Brain microvascular endothelial cell (primary cell): ENCODE data around the gene ERC2.

ENCODE experiments used
- DNase-seq: peaks from one replicate; pipeline ENCODE4 v3.0.0-alpha.2; 2020
- H3K27ac ChIP-seq: fragments of 250-450 bp; sonication (Bioruptor Pico); 2 replicates; pipeline ENCODE4 v1.5.1; 2020; ENCODE audit warnings: mild to moderate bottlenecking, moderate library complexity
- H3K27me3 ChIP-seq: fragments of 250-450 bp; sonication (Bioruptor Pico); replicated peaks from 2 replicates; pipeline ENCODE4 v1.5.1; 2020; ENCODE audit warnings: mild to moderate bottlenecking
- H3K36me3 ChIP-seq: fragments of 250-450 bp; sonication (Bioruptor Pico); replicated peaks from 2 replicates; pipeline ENCODE4 v1.5.1; 2020; ENCODE audit warnings: mild to moderate bottlenecking
- H3K4me3 ChIP-seq: 2 replicates; pipeline ENCODE4 v1.5.1; 2011; ENCODE audit warnings: low read depth, mild to moderate bottlenecking, control low read depth, low read length, moderate library complexity
- CTCF ChIP-seq: IDR thresholded peaks from 2 replicates; pipeline ENCODE4 v1.5.1; 2011; ENCODE audit warnings: low read depth, mild to moderate bottlenecking, moderate library complexity, low read length, control low read depth, inconsistent platforms; ENCODE audit errors: missing control alignments
- in situ Hi-C: cut with HindIII; loops from 2 replicates; pipeline ENCODE4 v1.10.0; 2017; ENCODE audit warnings: low sequenced_read_pairs, low pct_ligation_motif_present

The ERC2 gene

GRCh38 chr3:55906896-55907295 is 561.4 kb downstream of the ERC2 start:
- no peak overlapping the region for H3K4me3 ChIP-seq
- H3K27ac ChIP-seq = no peak overlapping the region
- no peak for DNase-seq
- TF ChIP-seq CTCF = no peak
- H3K36me3 ChIP-seq = no peaks in the 10 kb centered on the region
- no peaks in the 10 kb centered on the region for H3K27me3 ChIP-seq
- in situ Hi-C loops = no loop called here

DNA sequence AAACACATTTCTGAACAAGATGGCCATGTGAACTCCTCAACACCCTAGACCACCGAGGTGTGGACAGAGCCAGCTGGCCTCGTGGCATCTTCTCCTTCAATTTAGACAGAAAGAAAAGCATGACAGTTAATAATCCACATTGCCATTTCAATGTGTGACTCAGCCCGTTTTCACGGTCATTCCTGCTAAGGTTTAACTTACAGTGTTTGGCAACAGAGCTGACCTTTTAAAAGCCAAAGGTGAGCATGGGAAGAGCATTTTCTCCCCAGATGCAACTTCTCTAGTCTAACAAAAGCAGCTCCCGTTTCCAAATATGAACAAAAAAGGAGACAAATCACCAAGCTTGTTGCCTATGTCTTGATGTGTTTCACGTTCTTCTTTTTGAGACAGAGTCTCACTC is 563.6 kb downstream of the ERC2 start:
- no peak overlapping the region for H3K27ac ChIP-seq
- peaks cover 1% of the 10 kb centered on the region for H3K27me3 ChIP-seq
- no peaks in the 10 kb centered on the region for H3K36me3 ChIP-seq
- in situ Hi-C loops = no loop called here
- no peak for TF ChIP-seq CTCF
- DNase-seq = no peak
- no peak overlapping the region for H3K4me3 ChIP-seq

DNA sequence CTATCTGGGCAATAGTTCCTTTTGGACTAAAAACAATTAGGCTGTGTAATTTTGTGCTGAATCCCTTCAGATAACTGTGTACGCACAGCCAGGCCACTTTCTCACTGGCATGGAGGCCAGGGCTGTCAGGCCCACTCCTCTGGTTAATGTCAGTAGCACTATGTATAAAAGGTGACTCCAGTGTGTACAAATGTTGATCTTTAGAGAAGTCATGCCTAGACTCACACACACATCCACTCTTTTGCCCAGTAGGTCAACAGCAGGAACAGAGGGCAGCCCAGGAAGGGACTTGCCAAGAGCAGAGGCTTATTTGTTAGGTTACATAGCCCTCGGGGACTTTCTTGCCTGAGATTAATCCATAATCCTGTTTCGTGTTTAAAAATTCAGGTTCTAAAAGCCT is 564.6 kb downstream of the ERC2 start:
- peaks cover 1% of the 10 kb centered on the region for H3K27me3 ChIP-seq
- no peak overlapping the region for H3K27ac ChIP-seq
- in situ Hi-C loops = no loop called here
- DNase-seq = no peak
- H3K4me3 ChIP-seq = no peak overlapping the region
- H3K36me3 ChIP-seq = no peaks in the 10 kb centered on the region
- TF ChIP-seq CTCF = no peak

DNA sequence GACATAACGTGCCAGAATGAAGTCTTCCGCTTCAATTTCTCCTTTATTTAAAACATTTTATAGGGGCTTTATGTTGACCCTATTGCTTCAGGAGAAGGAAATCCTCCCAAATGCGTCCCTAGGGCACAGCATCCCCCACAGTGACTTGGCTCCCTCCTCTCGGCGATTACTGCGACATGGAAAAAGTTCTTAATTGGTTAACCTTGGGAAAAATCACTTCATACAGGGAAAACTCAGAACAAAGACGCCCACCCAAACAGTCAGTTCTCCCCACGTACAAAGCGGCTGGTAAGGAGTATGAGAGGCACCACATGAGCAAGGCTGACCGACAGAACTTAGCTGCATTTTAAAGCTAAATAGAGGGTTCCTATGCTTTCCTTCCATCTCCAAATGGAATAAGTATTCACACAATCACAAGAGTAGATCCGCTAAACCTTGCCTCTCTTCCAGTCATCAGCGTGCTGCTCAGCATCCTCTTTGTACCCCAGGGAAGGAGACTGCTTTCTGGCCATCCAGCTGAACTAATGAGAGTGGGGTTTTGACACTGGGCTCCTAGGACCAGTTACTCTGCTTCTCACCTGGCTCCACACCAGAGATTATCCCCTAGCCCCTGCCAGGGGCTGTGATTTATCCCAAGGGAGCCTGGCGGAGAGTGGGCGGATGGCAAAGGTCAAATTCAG is 565.9 kb downstream of the ERC2 start:
- H3K36me3 ChIP-seq = no peaks in the 10 kb centered on the region
- H3K27ac ChIP-seq = no peak overlapping the region
- H3K4me3 ChIP-seq = no peak overlapping the region
- no peak for DNase-seq
- in situ Hi-C loops = no loop called here
- peaks cover 1% of the 10 kb centered on the region for H3K27me3 ChIP-seq
- no peak for TF ChIP-seq CTCF

DNA sequence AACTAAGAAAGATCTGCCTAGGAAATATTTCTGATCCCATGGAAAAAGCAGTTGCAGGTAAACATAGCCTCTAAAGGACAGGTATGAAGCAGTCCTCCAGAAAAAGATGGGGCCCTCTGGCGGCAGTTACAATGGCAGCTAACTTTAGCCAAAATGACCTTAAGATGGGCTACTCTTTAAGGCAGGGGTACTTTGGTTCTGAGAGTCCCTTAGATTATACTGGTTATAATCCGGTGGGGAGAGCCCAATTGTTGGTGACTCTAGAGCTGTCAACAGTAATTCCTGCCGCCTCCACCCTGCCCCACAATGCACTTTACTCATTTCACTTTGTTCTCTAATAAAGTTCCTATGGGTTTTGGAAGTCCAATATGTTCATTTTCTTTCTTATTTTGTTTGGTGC is 568.4 kb downstream of the ERC2 start:
- no peaks in the 10 kb centered on the region for H3K36me3 ChIP-seq
- H3K27ac ChIP-seq = no peak overlapping the region
- H3K4me3 ChIP-seq = no peak overlapping the region
- peak; percentile 56 for TF ChIP-seq CTCF
- in situ Hi-C loops = no loop called here
- no peak for DNase-seq
- H3K27me3 ChIP-seq = peaks cover 1% of the 10 kb centered on the region
